ENCODE measurements around the gene TNS3.

The TNS3 gene

GRCh38 chr7:47357863-47358262 is 224.0 kb downstream of the TNS3 start:
- no peaks in the 10 kb centered on the region for H3K27me3 ChIP-seq (replicated peaks; ENCODE audit: insufficient read depth, low read length)
- no peak overlapping the region for H3K4me3 ChIP-seq (ENCODE audit: low read length)
- no peak overlapping the region for H3K9ac ChIP-seq (ENCODE audit: low read length)
- no peaks in the 10 kb centered on the region for H3F3A ChIP-seq (ENCODE audit: insufficient read depth, low read length)
- no peak overlapping the region for H2AFZ ChIP-seq (ENCODE audit: low read length)
- H3K9me2 ChIP-seq (replicated peaks; ENCODE audit: insufficient read depth, low read length) = no peaks in the 10 kb centered on the region
- H3K4me2 ChIP-seq (ENCODE audit: low read depth, low read length) = no peak overlapping the region
- H3K27ac ChIP-seq (ENCODE audit: low read length) = no peak overlapping the region
- H3K9me3 ChIP-seq (replicated peaks; ENCODE audit: insufficient read depth, low read length) = no peaks in the 10 kb centered on the region
- peaks cover 22% of the 10 kb centered on the region for H3K36me3 ChIP-seq (replicated peaks; ENCODE audit: insufficient read depth, low read length)
- TF ChIP-seq EZH2 (optimal IDR thresholded peaks at IDR 0.05; ENCODE audit: low read depth, low read length) (no peak), CTCF (IDR thresholded peaks at IDR 0.05; ENCODE audit: low read length) (no peak), EZH2phosphoT487 (IDR thresholded peaks at IDR 0.05; ENCODE audit: low read length) (no peak)
- H3K79me2 ChIP-seq (ENCODE audit: low read length) = peaks cover 99% of the 10 kb centered on the region
- DNase-seq = no peak
- H3K4me1 ChIP-seq (ENCODE audit: low read length) = no peaks in the 10 kb centered on the region
- peaks cover 44% of the 10 kb centered on the region for H4K20me1 ChIP-seq (ENCODE audit: insufficient read depth, low read length)

- Histone ChIP-seq H3K4me3 (ENCODE audit: low read length) (no peak overlapping the region), H3K36me3 (replicated peaks; ENCODE audit: insufficient read depth, low read length) (peaks cover 23% of the 10 kb centered on the region), H3F3A (ENCODE audit: insufficient read depth, low read length) (no peaks in the 10 kb centered on the region), H2AFZ (ENCODE audit: low read length) (no peak overlapping the region), H3K9ac (ENCODE audit: low read length) (no peak overlapping the region), H3K9me2 (replicated peaks; ENCODE audit: insufficient read depth, low read length) (no peaks in the 10 kb centered on the region), H3K4me2 (ENCODE audit: low read depth, low read length) (no peak overlapping the region), H3K27me3 (replicated peaks; ENCODE audit: insufficient read depth, low read length) (no peaks in the 10 kb centered on the region), H3K27ac (ENCODE audit: low read length) (no peak overlapping the region), H3K4me1 (ENCODE audit: low read length) (no peaks in the 10 kb centered on the region), H4K20me1 (ENCODE audit: insufficient read depth, low read length) (peaks cover 42% of the 10 kb centered on the region), H3K79me2 (ENCODE audit: low read length) (peaks cover 99% of the 10 kb centered on the region), H3K9me3 (replicated peaks; ENCODE audit: insufficient read depth, low read length) (no peaks in the 10 kb centered on the region)
- TF ChIP-seq EZH2phosphoT487 (IDR thresholded peaks at IDR 0.05; ENCODE audit: low read length) (no peak), EZH2 (optimal IDR thresholded peaks at IDR 0.05; ENCODE audit: low read depth, low read length) (no peak), CTCF (IDR thresholded peaks at IDR 0.05; ENCODE audit: low read length) (no peak)
- no peak for DNase-seq
These were observed 224.6 kb downstream of the TNS3 start for GRCh38 chr7:47357361-47357760.

- Histone ChIP-seq H3K4me2 (ENCODE audit: low read depth, low read length) (no peak overlapping the region), H2AFZ (ENCODE audit: low read length) (no peak overlapping the region), H3K27me3 (replicated peaks; ENCODE audit: insufficient read depth, low read length) (no peaks in the 10 kb centered on the region), H3K36me3 (replicated peaks; ENCODE audit: insufficient read depth, low read length) (peaks cover 23% of the 10 kb centered on the region), H3K9ac (ENCODE audit: low read length) (no peak overlapping the region), H3K27ac (ENCODE audit: low read length) (no peak overlapping the region), H3K4me3 (ENCODE audit: low read length) (no peak overlapping the region), H4K20me1 (ENCODE audit: insufficient read depth, low read length) (peaks cover 33% of the 10 kb centered on the region), H3K9me2 (replicated peaks; ENCODE audit: insufficient read depth, low read length) (no peaks in the 10 kb centered on the region), H3K9me3 (replicated peaks; ENCODE audit: insufficient read depth, low read length) (no peaks in the 10 kb centered on the region), H3K4me1 (ENCODE audit: low read length) (no peaks in the 10 kb centered on the region), H3F3A (ENCODE audit: insufficient read depth, low read length) (no peaks in the 10 kb centered on the region), H3K79me2 (ENCODE audit: low read length) (peaks cover 95% of the 10 kb centered on the region)
- TF ChIP-seq EZH2phosphoT487 (IDR thresholded peaks at IDR 0.05; ENCODE audit: low read length) (no peak), CTCF (IDR thresholded peaks at IDR 0.05; ENCODE audit: low read length) (no peak), EZH2 (optimal IDR thresholded peaks at IDR 0.05; ENCODE audit: low read depth, low read length) (no peak)
- no peak for DNase-seq
These were observed 225.7 kb downstream of the TNS3 start for GRCh38 chr7:47356261-47356660.
